ENCODE measurements around the gene MEIS2. TPM values are rescaled to one million over a fixed set of nuclear protein-coding genes. Genes with fewer than 3 reads are reported as not detected.

The MEIS2 gene
- total RNA-seq, 4 donors from 2014 or later: 7.5 to 40.4 (median 21.2) TPM

DNA sequence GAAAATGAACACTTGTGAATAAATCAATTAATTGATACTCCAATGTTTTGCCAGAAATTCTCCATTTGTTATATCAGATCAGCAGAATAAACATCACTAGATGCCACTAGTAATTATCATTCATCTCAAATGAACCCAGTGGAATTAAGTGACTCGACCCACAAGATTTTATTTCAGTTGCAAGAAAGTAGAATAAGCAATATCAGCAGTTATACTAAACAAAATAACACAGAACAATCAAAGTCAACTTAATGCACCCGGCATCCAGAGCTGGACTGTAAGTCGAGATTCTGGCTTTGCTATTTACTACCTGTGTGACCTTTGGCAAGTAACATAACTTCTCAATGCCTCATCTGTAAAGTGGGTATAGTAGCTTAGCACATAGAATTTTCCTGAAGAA is 256.5 kb downstream of the MEIS2 start:
- Histone ChIP-seq H3K4me3 (no peak overlapping the region), H3K9me3 (no peaks in the 10 kb centered on the region), H3K27ac (no peak overlapping the region), H3K27me3 (no peaks in the 10 kb centered on the region), H3K4me1 (no peaks in the 10 kb centered on the region), H3K36me3 (no peaks in the 10 kb centered on the region)
- TF ChIP-seq, protein P1, sequence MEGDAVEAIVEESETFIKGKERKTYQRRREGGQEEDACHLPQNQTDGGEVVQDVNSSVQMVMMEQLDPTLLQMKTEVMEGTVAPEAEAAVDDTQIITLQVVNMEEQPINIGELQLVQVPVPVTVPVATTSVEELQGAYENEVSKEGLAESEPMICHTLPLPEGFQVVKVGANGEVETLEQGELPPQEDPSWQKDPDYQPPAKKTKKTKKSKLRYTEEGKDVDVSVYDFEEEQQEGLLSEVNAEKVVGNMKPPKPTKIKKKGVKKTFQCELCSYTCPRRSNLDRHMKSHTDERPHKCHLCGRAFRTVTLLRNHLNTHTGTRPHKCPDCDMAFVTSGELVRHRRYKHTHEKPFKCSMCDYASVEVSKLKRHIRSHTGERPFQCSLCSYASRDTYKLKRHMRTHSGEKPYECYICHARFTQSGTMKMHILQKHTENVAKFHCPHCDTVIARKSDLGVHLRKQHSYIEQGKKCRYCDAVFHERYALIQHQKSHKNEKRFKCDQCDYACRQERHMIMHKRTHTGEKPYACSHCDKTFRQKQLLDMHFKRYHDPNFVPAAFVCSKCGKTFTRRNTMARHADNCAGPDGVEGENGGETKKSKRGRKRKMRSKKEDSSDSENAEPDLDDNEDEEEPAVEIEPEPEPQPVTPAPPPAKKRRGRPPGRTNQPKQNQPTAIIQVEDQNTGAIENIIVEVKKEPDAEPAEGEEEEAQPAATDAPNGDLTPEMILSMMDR (IDR thresholded peaks at IDR 0.05): no peak
- no peak for TF ChIP-seq POLR2A (IDR thresholded peaks at IDR 0.05)
- no peak for DNase-seq

DNA sequence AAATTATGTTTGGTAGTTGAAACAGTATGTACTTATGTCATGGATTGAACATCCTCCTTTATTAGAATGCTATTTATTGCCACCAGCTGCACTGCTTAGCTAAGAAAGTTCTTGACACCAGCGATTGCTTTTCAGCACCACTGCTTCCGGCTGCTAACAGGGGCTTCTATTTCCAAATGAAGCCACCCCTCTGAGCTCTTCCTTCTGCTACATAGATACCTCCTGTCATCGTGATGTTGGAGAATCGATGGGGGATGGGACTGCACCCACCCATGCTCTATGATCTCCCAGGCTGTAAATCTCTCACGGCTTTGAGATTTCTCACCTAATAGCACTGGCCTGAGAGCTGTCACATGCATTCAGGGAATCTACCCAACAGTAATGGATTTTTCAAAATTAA is 259.2 kb downstream of the MEIS2 start:
- no peak for DNase-seq
- H3K27me3 ChIP-seq: no peaks in the 10 kb centered on the region
- H3K27ac ChIP-seq: no peak overlapping the region
- TF ChIP-seq, protein P1 (IDR thresholded peaks at IDR 0.05): no peak
- no peak for TF ChIP-seq POLR2A (IDR thresholded peaks at IDR 0.05)
- no peaks in the 10 kb centered on the region for H3K4me1 ChIP-seq
- no peak overlapping the region for H3K4me3 ChIP-seq
- H3K9me3 ChIP-seq: no peaks in the 10 kb centered on the region
- H3K36me3 ChIP-seq: no peaks in the 10 kb centered on the region

Small RNAs within 50 kb of the gene (small RNA-seq; reads per million reads assigned to genes)
- gene MIR8063 (0 reads per million in 2 donors), gene RF00012 (0 reads per million in 2 donors), gene RF00019 (0 reads per million in 2 donors)

All from Peyer's patch (tissue), 4 donors.